Activated T-cell treated with anti-CD3 and anti-CD28 coated beads for 24 hours (primary cell): Measurements from ENCODE around the gene SRGAP3.
"Not testable (repeated sequence)": the region's sequence is repeated elsewhere in the genome, so short reads cannot be mapped to it uniquely, and the experiment has no call there.

Source experiments
- DNase-seq: peaks from one replicate; pipeline ENCODE4 v3.0.0-alpha.2; 2020; ENCODE audit warnings: low read depth

The SRGAP3 gene

GRCh38 chr3:9110802-9111201 lies 138.6 kb downstream of the SRGAP3 start:
- DNase-seq, result no peak

DNA sequence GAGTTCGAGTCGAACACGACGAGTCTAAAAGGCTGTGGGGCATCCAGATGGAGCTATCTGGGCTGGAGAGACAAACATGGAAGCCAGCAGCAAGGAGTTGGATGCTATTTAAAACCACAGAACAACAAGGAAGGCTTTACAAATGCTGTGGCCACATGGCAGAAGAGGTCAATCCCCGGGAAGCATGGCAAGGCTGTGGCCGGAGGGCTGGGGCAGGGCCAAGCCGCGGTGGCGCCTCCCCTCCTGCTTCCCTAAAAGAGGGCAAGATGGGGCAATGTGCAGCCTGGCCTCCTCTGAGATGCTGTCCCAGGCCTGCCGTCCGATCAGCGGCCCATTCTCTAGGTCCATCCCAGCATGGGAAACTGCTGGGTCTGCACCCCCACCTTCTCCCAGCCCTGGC lies 139.1 kb downstream of the SRGAP3 start:
- DNase-seq, result no peak

GRCh38 chr3:9109568-9109914 lies 139.9 kb downstream of the SRGAP3 start:
- DNase-seq, result no peak

- no peak for DNase-seq
Observed at GRCh38 chr3:9108876-9109567, 140.4 kb downstream of the SRGAP3 start.

DNA sequence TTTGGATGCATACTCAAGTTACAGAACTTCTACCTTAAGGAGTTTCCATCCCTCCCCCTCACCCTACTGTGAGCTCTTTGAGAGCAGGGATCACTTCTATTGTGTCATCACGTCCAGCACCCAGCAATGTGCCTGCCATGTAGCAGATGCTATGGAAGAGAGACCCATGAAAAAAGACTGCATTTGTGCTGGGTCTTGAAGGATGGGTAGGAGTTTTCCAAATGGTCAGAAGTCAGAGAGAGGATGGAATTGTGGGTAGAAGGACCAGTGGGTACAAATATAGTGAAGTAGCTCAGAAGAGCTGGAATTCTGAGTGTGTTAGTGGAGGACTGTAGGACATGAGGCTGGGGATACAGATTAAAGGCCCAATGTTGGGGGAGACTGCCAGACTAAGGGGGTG lies 141.7 kb downstream of the SRGAP3 start:
- no peak for DNase-seq

GRCh38 chr3:9105421-9105820 lies 144.0 kb downstream of the SRGAP3 start:
- no peak for DNase-seq

DNA sequence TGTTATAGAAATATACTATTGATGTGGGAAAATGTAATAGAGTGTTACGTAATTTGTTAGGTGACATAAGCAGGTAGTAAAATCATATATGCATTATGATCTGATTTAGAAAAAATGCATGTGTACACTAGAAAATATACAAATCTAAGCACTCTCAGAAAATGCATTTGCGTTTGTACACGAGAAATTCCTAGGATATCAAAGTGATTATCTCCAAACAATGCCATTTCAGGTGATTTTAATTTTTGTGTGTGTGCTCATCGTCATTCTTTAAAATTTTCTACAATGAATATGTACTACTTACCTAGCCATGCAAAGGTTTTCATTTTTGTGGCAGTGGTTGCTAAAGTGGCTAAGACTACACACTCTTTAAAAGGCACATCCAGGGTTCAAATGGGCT lies 145.3 kb downstream of the SRGAP3 start:
- no peak for DNase-seq

- no peak for DNase-seq
Observed at GRCh38 chr3:9102240-9102981, 147.0 kb downstream of the SRGAP3 start.

GRCh38 chr3:9101286-9101685 lies 148.2 kb downstream of the SRGAP3 start:
- DNase-seq, result no peak

DNA sequence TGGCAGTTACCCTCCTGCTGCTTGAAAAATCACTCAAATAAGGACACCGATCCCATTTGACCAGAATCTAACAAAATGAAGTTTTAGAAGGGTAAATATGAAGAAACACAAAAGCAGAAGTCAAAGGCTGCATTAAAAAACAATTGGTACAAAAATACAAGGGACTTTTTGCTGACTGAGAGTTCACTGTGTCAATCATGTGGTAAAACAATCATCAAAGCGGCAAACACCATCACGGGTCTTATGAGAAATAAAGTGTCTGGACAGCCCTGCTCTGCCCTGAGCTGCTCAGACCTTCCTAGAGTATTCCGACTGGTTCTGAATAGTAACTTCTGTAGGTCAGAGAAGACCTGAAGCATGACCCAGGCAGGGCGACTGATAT lies 148.9 kb downstream of the SRGAP3 start:
- DNase-seq, result no peak

DNA sequence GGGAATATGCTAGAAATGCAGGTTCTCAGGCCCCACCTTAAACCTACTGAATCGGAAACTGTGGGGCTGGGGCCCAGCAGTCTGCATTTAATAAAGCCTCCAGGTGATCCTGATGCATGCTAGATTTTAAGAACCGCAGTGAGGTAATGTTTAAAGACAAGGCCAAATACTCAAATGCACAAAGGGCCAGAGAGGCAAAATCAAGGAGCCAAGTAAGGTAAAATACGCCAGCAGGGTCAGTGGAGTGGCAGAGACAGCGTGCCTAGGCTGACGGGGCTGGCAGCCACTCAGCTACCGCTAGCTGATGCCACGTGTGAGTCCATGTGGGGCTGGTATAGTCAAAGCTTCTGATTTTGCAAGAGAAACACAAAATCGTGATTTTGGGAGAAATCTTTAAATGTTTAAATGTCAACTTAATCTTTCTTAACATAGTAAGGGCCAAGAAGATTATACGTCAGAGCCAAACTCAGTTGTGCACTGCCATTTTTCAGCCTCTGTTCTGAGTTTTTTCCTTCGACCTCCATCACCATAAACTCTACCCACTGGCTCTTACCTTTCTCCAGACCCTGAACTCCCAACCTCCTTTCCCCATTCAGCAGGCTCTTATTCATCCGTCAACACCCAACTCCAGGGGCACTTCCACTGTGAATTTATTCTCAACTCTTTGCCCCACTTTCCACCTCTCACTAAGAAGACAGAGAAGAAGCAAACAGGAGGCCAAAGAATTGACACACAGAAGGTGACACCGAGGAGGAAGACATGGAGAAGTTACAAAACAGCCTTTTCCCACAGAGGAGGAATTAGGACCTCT lies 149.5 kb downstream of the SRGAP3 start:
- no peak for DNase-seq

GRCh38 chr3:9098716-9099675 lies 150.4 kb downstream of the SRGAP3 start:
- DNase-seq, result no peak

DNA sequence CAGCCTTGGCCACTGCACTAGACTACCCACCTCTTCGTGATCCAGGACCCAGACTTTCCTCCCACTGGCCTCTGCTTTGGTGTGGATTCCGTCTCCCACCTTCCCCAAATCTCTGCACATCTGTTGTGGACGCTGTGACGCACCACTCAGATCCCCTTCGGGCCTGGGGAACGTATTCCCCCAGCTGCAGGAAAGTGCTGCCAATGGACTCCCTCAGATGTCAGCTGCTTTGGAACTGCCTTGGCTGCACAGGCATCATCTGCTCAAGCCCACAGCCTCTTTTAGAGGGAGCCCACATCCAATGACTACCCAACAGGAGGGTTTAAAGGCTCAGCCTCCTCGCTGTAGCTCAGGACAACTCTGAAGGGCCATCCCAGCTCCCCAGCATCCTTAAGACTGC lies 152.0 kb downstream of the SRGAP3 start:
- DNase-seq, result no peak

- DNase-seq, result no peak
Observed at GRCh38 chr3:9091486-9092235, 157.8 kb downstream of the SRGAP3 start.

DNA sequence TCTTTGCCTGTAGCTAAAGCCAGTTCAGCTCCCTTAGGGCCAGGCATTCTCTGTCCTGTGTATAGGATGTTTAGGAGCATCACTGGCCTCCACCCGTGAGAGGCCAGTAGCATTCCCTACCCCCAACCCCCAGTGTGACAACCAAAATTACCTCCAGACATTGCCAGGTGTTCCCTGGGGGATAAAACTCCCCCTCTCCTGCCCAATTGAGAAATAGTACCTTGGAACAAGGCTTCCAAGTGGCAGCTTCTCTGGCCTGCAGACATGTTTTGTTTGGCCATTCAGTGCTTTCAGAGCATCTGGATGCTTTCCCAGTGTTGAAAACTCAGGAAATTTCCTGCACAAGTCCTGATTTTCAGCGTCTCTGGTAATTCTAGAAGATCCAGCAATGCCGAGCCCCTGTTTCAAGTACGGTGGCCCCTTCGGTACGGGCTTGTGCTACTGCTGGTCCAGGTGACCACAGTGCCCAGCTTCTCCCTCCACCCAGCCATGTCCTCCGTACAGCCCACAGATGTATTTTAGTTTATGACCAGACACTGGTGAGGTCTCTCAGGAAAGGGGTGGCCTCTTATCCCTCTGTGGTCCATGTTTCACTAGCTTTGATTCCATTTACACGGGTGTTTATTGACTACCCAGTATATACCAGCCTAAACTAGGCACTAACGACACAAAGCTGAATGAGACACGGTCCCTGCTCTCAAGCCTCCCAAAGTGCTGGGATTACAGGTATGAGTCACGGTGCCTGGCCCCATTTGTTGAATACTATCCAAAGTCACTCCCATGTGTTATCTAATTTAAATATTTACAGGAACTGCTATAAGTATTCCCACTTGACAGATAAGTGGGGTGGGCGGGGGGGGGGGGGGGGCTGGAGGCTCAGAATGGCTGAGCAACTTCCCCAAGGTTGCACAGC lies 160.7 kb downstream of the SRGAP3 start:
- DNase-seq, result no peak

GRCh38 chr3:9087831-9088413 lies 161.5 kb downstream of the SRGAP3 start:
- DNase-seq, result no peak

DNA sequence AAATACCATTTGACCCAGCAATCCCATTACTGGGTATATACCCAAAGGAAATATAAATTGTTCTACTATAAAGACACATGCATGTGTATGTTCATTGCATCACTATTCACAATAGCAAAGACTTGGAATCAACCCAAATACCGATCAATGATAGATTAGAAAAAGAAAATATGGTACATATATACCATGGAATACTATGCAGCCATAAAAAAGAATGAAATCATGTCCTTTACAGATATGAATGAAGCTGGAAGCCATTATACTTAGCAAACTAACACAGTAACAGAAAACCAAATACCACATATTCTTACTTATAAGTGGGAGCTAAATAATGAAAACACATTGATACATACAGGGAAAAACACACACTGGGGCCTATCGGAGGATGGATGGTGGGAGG lies 164.0 kb downstream of the SRGAP3 start:
- DNase-seq, result not testable (repeated sequence)

GRCh38 chr3:9081184-9081818 lies 168.1 kb downstream of the SRGAP3 start:
- no peak for DNase-seq

DNA sequence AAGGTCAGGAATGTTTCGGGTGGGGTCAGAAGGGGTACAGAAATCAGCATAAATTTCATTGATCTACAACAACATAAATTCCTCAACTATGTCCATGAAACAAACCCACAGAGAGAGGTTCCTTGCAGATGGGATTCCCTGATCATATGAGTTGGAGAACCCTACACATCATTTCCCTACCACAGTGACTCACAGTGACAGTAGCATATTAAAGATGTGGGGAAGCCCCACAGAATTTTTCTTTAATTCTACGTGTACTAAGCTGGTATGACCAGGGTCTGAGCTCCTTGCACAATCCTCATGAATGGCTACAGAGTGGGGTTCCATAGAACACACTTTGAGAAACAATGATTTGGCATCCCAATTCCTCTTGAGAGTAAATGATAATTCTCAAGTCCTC lies 169.3 kb downstream of the SRGAP3 start:
- DNase-seq, result no peak
